IMR-90 (cell line): ENCODE data around the gene CEP20. TPM values are rescaled to one million over a fixed set of nuclear protein-coding genes. Genes with fewer than 3 reads are reported as not detected.

ENCODE experiments used
- ATAC-seq: fragments of 200-7000 bp; cut with Tn5 transposase; 2 replicates; pipeline ENCODE4 v1.9.1; 2020; ENCODE audit warnings: low read depth, mild to moderate bottlenecking, moderate library complexity
- BruUV-seq: library from RNA; stranded (reverse); fragments of 400-500 nt; replicated peaks from 2 replicates; lab custom pipeline; 2021; lab: Mats Ljungman, UMichigan
- CTCF ChIA-PET: fragments of 300-600 bp; formaldehyde crosslinking; extraction: SDS; loops from one replicate; lab custom pipeline; 2021; ENCODE audit warnings: antibody characterized with exemption; lab: Yijun Ruan, JAX
- POLR2A ChIA-PET: fragments of 300-600 bp; sonication (Branson Sonifier 250); formaldehyde crosslinking; loops from one replicate; lab custom pipeline; 2022; ENCODE audit warnings: antibody characterized with exemption; ENCODE audit not compliant: unreplicated experiment; lab: Charles Lee
- DNase-seq: peaks from one replicate; pipeline ENCODE4 v3.0.0; 2013
- H2AFZ ChIP-seq: replicated peaks from 2 replicates; pipeline ENCODE3; 2013; ENCODE audit warnings: low read length, mild to moderate bottlenecking; ENCODE audit not compliant: poor library complexity
- H2AK5ac ChIP-seq: 2 replicates; pipeline ENCODE4 v1.6.1; 2013; ENCODE audit warnings: low read depth, low read length, inconsistent platforms
- H2AK9ac ChIP-seq: replicated peaks from 2 replicates; pipeline ENCODE3; 2013; ENCODE audit warnings: mild to moderate bottlenecking, low read depth, low read length, moderate library complexity; ENCODE audit not compliant: poor library complexity
- H2BK120ac ChIP-seq: 2 replicates; pipeline ENCODE4 v1.6.1; 2013; ENCODE audit warnings: low read depth, low read length, inconsistent platforms
- H2BK15ac ChIP-seq: 3 replicates; pipeline ENCODE4 v1.6.1; 2013; ENCODE audit warnings: low read depth, low read length, inconsistent platforms
- H2BK20ac ChIP-seq: 2 replicates; pipeline ENCODE4 v1.6.1; 2013; ENCODE audit warnings: low read depth, mild to moderate bottlenecking, inconsistent platforms, low read length, moderate library complexity
- H2BK5ac ChIP-seq: 2 replicates; pipeline ENCODE4 v1.6.1; 2013; ENCODE audit warnings: mild to moderate bottlenecking, low read depth, low read length, inconsistent platforms; ENCODE audit not compliant: poor library complexity, severe bottlenecking
- H3K14ac ChIP-seq: replicated peaks from 2 replicates; pipeline ENCODE4 v1.6.1; 2013; ENCODE audit warnings: low read depth, low read length, inconsistent platforms
- H3K18ac ChIP-seq: 2 replicates; pipeline ENCODE4 v1.6.1; 2013; ENCODE audit warnings: low read depth, low read length, control low read depth
- H3K23ac ChIP-seq: 2 replicates; pipeline ENCODE4 v1.6.1; 2013; ENCODE audit warnings: low read depth, low read length, inconsistent platforms
- H3K27ac ChIP-seq: 2 replicates; pipeline ENCODE4 v1.5.1; 2013; ENCODE audit warnings: mild to moderate bottlenecking, control low read depth, low read length; ENCODE audit not compliant: insufficient read depth
- H3K27me3 ChIP-seq: 2 replicates; pipeline ENCODE4 v1.6.1; 2013; ENCODE audit warnings: low read length; ENCODE audit not compliant: control insufficient read depth, insufficient read depth
- H3K36me3 ChIP-seq: 2 replicates; pipeline ENCODE4 v1.6.1; 2013; ENCODE audit warnings: low read length, mixed read lengths; ENCODE audit not compliant: control insufficient read depth, insufficient read depth
- H3K4ac ChIP-seq: 2 replicates; pipeline ENCODE4 v1.6.1; 2013; ENCODE audit warnings: low read depth, low read length, inconsistent platforms
- H3K4me1 ChIP-seq: 2 replicates; pipeline ENCODE4 v1.6.1; 2013; ENCODE audit warnings: low read length, mixed read lengths; ENCODE audit not compliant: control insufficient read depth, insufficient read depth
- H3K4me2 ChIP-seq: 2 replicates; pipeline ENCODE4 v1.6.1; 2013; ENCODE audit warnings: low read depth, mild to moderate bottlenecking, control low read depth, low read length, moderate library complexity
- H3K4me3 ChIP-seq: 2 replicates; pipeline ENCODE4 v1.5.1; 2013; ENCODE audit warnings: low read depth, mild to moderate bottlenecking, control low read depth, low read length, moderate library complexity; ENCODE audit not compliant: insufficient read depth
- H3K56ac ChIP-seq: 2 replicates; pipeline ENCODE4 v1.6.1; 2013; ENCODE audit warnings: low read length, inconsistent platforms; ENCODE audit not compliant: insufficient read depth; ENCODE audit errors: extremely low read depth
- H3K79me1 ChIP-seq, 2 experiments: 2 replicates each; pipeline ENCODE4 v1.6.1; 2013; ENCODE audit warnings: low read length in 2 of 2, inconsistent platforms in 1 of 2, low read depth in 1 of 2
- H3K9ac ChIP-seq: 2 replicates; pipeline ENCODE4 v1.6.1; 2013; ENCODE audit warnings: low read depth, low read length, control low read depth
- H3K9me1 ChIP-seq: 2 replicates; pipeline ENCODE4 v1.6.1; 2013; ENCODE audit warnings: low read length, inconsistent platforms; ENCODE audit not compliant: insufficient read depth
- H3K9me3 ChIP-seq: 2 replicates; pipeline ENCODE4 v1.6.1; 2013; ENCODE audit warnings: low read length; ENCODE audit not compliant: control insufficient read depth, insufficient read depth
- H4K20me1 ChIP-seq: 2 replicates; pipeline ENCODE4 v1.6.1; 2013; ENCODE audit warnings: low read length, inconsistent platforms; ENCODE audit not compliant: insufficient read depth
- H4K5ac ChIP-seq: 2 replicates; pipeline ENCODE4 v1.6.1; 2013; ENCODE audit warnings: mild to moderate bottlenecking, low read depth, low read length, control low read depth
- H4K8ac ChIP-seq, 2 experiments: 2 replicates each; pipeline ENCODE4 v1.6.1; 2013; ENCODE audit warnings: low read depth in 2 of 2, low read length in 2 of 2, control low read depth in 1 of 2, inconsistent platforms in 1 of 2
- H4K91ac ChIP-seq: 2 replicates; pipeline ENCODE4 v1.6.1; 2013; ENCODE audit warnings: low read depth, low read length, inconsistent platforms; ENCODE audit not compliant: insufficient read depth
- BHLHE40 ChIP-seq: fragments of 150-350 bp; IDR thresholded peaks from 2 replicates; pipeline ENCODE4 v1.6.1; 2016; ENCODE audit warnings: mild to moderate bottlenecking, low read depth, low read length
- CEBPB ChIP-seq: IDR thresholded peaks from 2 replicates; pipeline ENCODE4 v1.6.1; 2012; ENCODE audit warnings: low read depth, low read length, improper control_type of control experiment
- CHD1 ChIP-seq: IDR thresholded peaks from 2 replicates; pipeline ENCODE4 v1.6.1; 2012; ENCODE audit warnings: low read depth, low read length, improper control_type of control experiment
- MAFK ChIP-seq: IDR thresholded peaks from 2 replicates; pipeline ENCODE4 v1.6.1; 2012; ENCODE audit warnings: low read depth, low read length, improper control_type of control experiment
- MXI1 ChIP-seq: IDR thresholded peaks from 2 replicates; pipeline ENCODE4 v1.6.1; 2012; ENCODE audit warnings: low read depth, mild to moderate bottlenecking, low read length, moderate library complexity, borderline replicate concordance
- NFE2L2 ChIP-seq: fragments of 150-350 bp; IDR thresholded peaks from 2 replicates; pipeline ENCODE4 v1.6.1; 2016; ENCODE audit warnings: low read depth, mild to moderate bottlenecking, low read length
- POLR2A ChIP-seq: IDR thresholded peaks from 2 replicates; pipeline ENCODE4 v1.6.1; 2012; ENCODE audit warnings: mild to moderate bottlenecking, low read depth, low read length
- RAD21 ChIP-seq: IDR thresholded peaks from 2 replicates; pipeline ENCODE4 v1.6.1; 2012; ENCODE audit warnings: low read length, improper control_type of control experiment
- RFX5 ChIP-seq: IDR thresholded peaks from 2 replicates; pipeline ENCODE4 v1.8.0; 2012; ENCODE audit warnings: low read depth, mild to moderate bottlenecking, low read length, moderate library complexity
- SMC3 ChIP-seq: fragments of 150-350 bp; IDR thresholded peaks from 2 replicates; pipeline ENCODE4 v1.6.1; 2016; ENCODE audit warnings: low read depth, mild to moderate bottlenecking, antibody characterized with exemption, low read length, moderate library complexity
- WGBS, 2 experiments: methylation state at CpG; one replicate each; pipeline versions ENCODE4 v1.1.5 to v1.1.7; 2013; ENCODE audit warnings: missing lambda C conversion rate in 2 of 2; ENCODE audit not compliant: insufficient read length in 1 of 2; ENCODE audit errors: extremely low coverage in 2 of 2; 5-methylcytosine and 5-hydroxymethylcytosine counted together
- dilution Hi-C: fragments of 300-500 bp; cut with HindIII; formaldehyde crosslinking; loops from one replicate; pipeline ENCODE4 v1.14.3; 2018; ENCODE audit warnings: low sequenced_read_pairs; ENCODE audit not compliant: unreplicated experiment
- in situ Hi-C: fragments of 300-500 bp; cut with MboI; formaldehyde crosslinking; loops from 3 replicates; pipeline ENCODE4 v1.14.3; 2019; ENCODE audit warnings: low sequenced_read_pairs, inconsistent platforms, mixed read lengths
- intact Hi-C: fragments of 100-400 bp; cut with micrococcal nuclease; formaldehyde crosslinking; loops from 2 replicates; pipeline ENCODE4 v1.10.0; 2022
- polyA plus RNA-seq, 3 experiments: library from polyadenylated mRNA; depleted of rRNA; stranded (reverse); fragments of >200 nt; gene quantifications; 2 replicates each; pipeline ENCODE4 v1.2.3, GENCODE V29; 2012; ENCODE audit warnings: low replicate concordance in 1 of 3
- total RNA-seq: library from RNA; depleted of rRNA; stranded (reverse); fragments of >200 nt; gene quantifications from 2 replicates; pipeline ENCODE4 v1.2.3, GENCODE V29; 2012
- TF ChIP-seq, protein P1 (sequence below): fragments of 150-350 bp; IDR thresholded peaks from 2 replicates; pipeline ENCODE4 v1.6.1; 2016; ENCODE audit warnings: low read depth, mild to moderate bottlenecking, low read length, moderate library complexity, borderline replicate concordance
- TF ChIP-seq, protein P2 (sequence below): conservative IDR thresholded peaks from 2 replicates; pipeline ENCODE4 v1.5.1; 2012; ENCODE audit warnings: mild to moderate bottlenecking, low read depth, low read length, improper control_type of control experiment
- TF ChIP-seq, protein P3 (sequence below): fragments of 150-350 bp; IDR thresholded peaks from 2 replicates; pipeline ENCODE4 v1.6.1; 2017; ENCODE audit warnings: mild to moderate bottlenecking, antibody characterized with exemption, low read length, low read depth

The CEP20 gene
- total and polyA plus RNA-seq, 2 of the 4 experiments (the other 2 are of a cell fraction), result 28.8 to 40.1 TPM

DNA sequence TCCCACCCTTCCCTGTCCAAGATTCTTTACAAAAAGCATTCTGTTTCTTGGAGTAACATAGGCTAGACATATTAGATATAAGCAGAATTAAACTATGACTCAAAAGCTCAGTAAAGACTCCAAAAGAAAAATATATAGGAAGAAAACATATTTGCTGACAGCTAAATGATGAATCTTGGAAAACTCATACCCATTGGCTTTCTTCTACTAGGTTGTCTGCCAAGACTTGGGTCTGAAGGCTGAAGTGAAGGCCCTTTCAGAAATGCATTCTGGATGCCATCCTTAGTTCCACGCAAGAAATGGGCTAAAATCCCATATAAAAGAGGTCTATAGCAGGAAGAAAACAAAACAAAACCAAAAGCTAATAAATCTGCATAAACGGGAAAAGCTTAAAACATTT lies 15.1 kb downstream of the CEP20 start:
- no peak overlapping the region; the same call in 1 of the 2 replicates for H3K18ac ChIP-seq
- no peaks in the 10 kb centered on the region for H3K27me3 ChIP-seq
- peaks cover 4% of the 10 kb centered on the region for H3K9me1 ChIP-seq
- no peak overlapping the region; the same call in 1 of the 2 replicates for H2AK5ac ChIP-seq
- H2BK20ac ChIP-seq, result no peak overlapping the region
- H3K4me3 ChIP-seq, result no peak overlapping the region
- in situ Hi-C loops, result no loop called here
- no peak overlapping the region for H4K8ac ChIP-seq
- DNase-seq, result no peak
- no peak overlapping the region for H2AFZ ChIP-seq
- peaks cover 20% of the 10 kb centered on the region for H3K36me3 ChIP-seq
- no peak overlapping the region for H2BK15ac ChIP-seq
- no peaks in the 10 kb centered on the region for H3K9me3 ChIP-seq
- no TSS peak for BruUV-seq
- dilution Hi-C loops, result no loop called here
- no peak overlapping the region for H4K91ac ChIP-seq
- peaks cover 2% of the 10 kb centered on the region for H3K4me1 ChIP-seq
- ChIA-PET POLR2A (no interaction called here), CTCF (interaction anchor here (0.6 to 1.2 kb wide), 2 partner anchors 15 to 255 kb away, joined by 3 to 4 read pairs; no protein-coding TSS in a partner anchor)
- H2AK9ac ChIP-seq, result no peak overlapping the region
- no peaks in the 10 kb centered on the region for H4K20me1 ChIP-seq
- H3K4me2 ChIP-seq, result no peak overlapping the region
- intact Hi-C loops, result no loop called here
- H2BK120ac ChIP-seq, result no peak overlapping the region; the same call in 1 of the 2 replicates
- peaks cover 12 to 56% of the 10 kb centered on the region in 2 experiments for H3K79me1 ChIP-seq
- no peak overlapping the region for H3K56ac ChIP-seq
- no peak overlapping the region; the same call in 1 of the 2 replicates for H4K5ac ChIP-seq
- no CpG with 5 or more reads among the region's 2 CpGs for WGBS, 2 experiments
- TF ChIP-seq NFE2L2 (no peak), SMC3 (no peak), POLR2A (no peak), RFX5 (no peak), BHLHE40 (no peak), MAFK (no peak), CEBPB (no peak), RAD21 (no peak), MXI1 (no peak), CHD1 (no peak)
- TF ChIP-seq, protein P1, sequence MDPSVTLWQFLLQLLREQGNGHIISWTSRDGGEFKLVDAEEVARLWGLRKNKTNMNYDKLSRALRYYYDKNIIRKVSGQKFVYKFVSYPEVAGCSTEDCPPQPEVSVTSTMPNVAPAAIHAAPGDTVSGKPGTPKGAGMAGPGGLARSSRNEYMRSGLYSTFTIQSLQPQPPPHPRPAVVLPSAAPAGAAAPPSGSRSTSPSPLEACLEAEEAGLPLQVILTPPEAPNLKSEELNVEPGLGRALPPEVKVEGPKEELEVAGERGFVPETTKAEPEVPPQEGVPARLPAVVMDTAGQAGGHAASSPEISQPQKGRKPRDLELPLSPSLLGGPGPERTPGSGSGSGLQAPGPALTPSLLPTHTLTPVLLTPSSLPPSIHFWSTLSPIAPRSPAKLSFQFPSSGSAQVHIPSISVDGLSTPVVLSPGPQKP, result no peak
- TF ChIP-seq, protein P2, sequence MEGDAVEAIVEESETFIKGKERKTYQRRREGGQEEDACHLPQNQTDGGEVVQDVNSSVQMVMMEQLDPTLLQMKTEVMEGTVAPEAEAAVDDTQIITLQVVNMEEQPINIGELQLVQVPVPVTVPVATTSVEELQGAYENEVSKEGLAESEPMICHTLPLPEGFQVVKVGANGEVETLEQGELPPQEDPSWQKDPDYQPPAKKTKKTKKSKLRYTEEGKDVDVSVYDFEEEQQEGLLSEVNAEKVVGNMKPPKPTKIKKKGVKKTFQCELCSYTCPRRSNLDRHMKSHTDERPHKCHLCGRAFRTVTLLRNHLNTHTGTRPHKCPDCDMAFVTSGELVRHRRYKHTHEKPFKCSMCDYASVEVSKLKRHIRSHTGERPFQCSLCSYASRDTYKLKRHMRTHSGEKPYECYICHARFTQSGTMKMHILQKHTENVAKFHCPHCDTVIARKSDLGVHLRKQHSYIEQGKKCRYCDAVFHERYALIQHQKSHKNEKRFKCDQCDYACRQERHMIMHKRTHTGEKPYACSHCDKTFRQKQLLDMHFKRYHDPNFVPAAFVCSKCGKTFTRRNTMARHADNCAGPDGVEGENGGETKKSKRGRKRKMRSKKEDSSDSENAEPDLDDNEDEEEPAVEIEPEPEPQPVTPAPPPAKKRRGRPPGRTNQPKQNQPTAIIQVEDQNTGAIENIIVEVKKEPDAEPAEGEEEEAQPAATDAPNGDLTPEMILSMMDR, result no peak
- TF ChIP-seq, protein P3, sequence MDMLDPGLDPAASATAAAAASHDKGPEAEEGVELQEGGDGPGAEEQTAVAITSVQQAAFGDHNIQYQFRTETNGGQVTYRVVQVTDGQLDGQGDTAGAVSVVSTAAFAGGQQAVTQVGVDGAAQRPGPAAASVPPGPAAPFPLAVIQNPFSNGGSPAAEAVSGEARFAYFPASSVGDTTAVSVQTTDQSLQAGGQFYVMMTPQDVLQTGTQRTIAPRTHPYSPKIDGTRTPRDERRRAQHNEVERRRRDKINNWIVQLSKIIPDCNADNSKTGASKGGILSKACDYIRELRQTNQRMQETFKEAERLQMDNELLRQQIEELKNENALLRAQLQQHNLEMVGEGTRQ, result no peak
- peak overlapping the region; percentile 41; the same call in 1 of the 2 replicates for H3K27ac ChIP-seq
- H3K4ac ChIP-seq, result no peak overlapping the region
- H3K23ac ChIP-seq, result no peak overlapping the region
- no peak overlapping the region for H3K9ac ChIP-seq
- no peak for ATAC-seq
- no peak overlapping the region for H3K14ac ChIP-seq
- H2BK5ac ChIP-seq, result peak overlapping the region; percentile 23
